Omental fat pad (tissue), 4 donors: ENCODE measurements around the gene RGS19. TPM values are rescaled to one million over a fixed set of nuclear protein-coding genes. Genes with fewer than 3 reads are reported as not detected.

ENCODE experiments used
- ATAC-seq: fragments of 150-250 bp; one replicate; pipeline ENCODE4 v1.9.1; 2016; ENCODE audit warnings: mild to moderate bottlenecking, moderate library complexity; ENCODE audit not compliant: low FRiP score
- DNase-seq: peaks from one replicate; pipeline ENCODE4 v3.0.0-alpha.2; 2019; ENCODE audit warnings: low spot score
- CTCF ChIP-seq, 3 donors: fragments of 450-650 bp; IDR thresholded peaks; one replicate each; pipeline ENCODE4 v1.5.1; 2016 to 2017; ENCODE audit warnings: antibody characterized with exemption in 3 of 3, mild to moderate bottlenecking in 3 of 3, moderate library complexity in 2 of 3
- total RNA-seq, 4 donors: library from RNA; depleted of rRNA; stranded (reverse); fragments of >200 nt; gene quantifications; one replicate each; pipeline ENCODE4 v1.1.0, GENCODE V29; 2016

Gene RGS19
- total RNA-seq, 4 donors from 2014 or later, result 14.0 to 45.1 (median 29.3) TPM

DNA sequence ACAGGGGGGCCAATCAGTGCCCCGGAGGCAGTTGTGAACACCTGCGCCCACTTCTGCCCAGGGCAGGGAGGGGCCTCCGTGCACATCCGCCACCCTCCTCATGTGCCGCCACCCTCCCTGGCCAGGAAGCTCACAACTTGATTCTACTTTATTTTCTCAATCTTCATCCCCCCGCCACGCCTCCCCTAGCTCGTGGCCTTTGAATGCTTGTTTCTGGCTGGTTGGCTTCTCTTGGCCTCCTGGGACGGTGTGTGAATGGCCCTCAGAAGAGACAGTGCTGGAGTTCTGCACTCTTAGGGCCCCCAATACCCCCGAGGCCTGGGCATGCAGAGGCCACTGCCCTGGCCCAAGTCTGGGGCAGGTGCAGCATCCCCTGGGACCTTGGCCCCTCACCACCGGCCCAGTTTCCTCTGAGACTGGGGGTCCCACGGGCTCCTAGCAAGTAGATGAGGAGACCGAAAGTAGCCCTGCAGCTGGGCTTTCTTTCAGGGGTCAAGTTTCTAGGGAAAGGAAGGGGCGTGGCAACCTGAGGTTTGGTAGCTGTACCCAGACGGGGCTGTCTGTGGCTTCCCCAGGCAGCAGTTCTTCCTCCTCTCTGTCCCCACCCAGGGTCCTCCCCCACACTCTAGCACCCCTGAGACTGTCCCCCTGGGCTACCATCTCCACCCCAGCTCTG is 1.3 kb downstream of the RGS19 start:
- no peak for TF ChIP-seq CTCF (IDR thresholded peaks at IDR 0.05)
- ATAC-seq (no peak), DNase-seq (no peak)

DNA sequence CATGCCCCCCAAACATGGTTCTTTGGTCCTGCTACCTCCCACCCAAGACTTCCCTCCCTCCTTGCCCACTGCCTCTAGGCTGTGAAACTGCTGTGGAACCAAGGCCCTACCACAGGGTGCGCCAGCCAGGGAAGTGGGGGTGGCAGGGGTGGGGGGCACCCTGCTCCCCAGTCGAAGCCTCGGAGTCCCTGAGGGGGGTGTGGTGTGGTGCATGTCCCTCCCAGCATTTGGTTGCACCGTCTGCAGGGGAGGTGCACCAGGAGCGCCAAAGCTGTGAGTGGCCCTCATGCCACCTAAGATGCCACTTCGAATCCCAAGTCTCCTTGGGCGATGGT is 1.8 kb downstream of the RGS19 start:
- no peak for TF ChIP-seq CTCF (IDR thresholded peaks at IDR 0.05)
- ATAC-seq (no peak), DNase-seq (no peak)

DNA sequence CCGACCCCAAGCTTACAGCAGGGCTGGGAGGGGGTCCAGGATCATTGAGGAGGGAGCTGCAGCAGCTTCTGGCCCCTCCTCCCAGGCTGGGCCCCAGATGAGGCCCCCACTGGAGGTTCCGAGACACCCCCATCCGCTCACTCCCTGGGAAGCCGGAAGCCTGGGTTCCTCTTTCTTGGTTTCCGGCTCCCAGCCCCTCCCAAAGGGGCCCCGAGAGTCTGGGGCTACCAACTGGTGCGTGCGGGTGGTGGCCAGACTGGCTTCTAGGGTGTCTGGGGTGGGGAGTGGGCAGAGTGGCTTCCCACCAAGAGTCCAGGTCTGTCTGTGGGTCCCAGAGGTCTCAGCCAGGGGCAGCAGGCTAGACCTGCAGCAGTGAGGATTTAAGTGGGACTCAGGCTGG is 2.2 kb downstream of the RGS19 start:
- no peak for ATAC-seq
- TF ChIP-seq CTCF (IDR thresholded peaks at IDR 0.05), result no peak
- no peak for DNase-seq

GRCh38 chr20:64076061-64076997 is 3.0 kb downstream of the RGS19 start:
- no peak for ATAC-seq
- no peak for DNase-seq
- no peak for TF ChIP-seq CTCF (IDR thresholded peaks at IDR 0.05)

DNA sequence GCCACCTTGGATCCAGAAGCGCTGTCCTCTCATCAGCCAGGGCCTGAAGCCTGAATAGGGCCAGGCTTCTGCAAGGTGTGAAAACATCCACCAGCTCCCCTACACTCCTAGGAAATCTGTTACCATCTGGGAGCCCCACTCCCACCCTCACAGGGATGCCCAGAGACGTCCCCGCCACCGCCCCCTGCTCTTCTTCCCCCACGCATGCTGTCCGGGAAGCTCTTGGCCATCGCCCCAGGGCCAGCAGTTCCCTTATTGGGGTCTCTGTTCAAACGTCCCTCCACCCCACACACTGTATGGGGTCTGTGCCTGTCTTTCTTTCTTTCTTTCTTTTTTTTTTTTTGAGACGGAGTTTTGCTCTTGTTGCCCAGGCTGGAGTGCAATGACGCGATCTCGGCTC is 3.8 kb downstream of the RGS19 start:
- no peak for DNase-seq
- TF ChIP-seq CTCF (IDR thresholded peaks at IDR 0.05), result no peak

DNA sequence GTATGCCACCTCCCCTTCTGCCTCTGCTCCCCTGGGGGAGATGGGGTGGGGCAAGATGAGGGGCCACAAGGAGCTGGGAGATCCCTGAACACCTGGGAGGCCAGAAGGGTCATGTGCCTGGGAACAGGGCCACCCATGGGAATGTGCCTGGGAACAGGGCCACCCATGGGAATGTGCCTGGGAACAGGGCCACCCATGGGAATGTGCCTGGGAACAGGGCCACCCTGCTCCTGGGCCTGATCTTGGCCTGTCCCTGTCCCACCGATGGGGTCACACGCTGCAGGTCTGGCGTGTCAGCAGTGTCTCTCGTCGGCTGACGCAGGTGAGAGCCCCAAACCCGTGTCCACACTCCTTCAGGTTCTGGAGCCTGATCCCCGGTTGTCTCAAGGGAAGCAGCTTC is 4.4 kb downstream of the RGS19 start:
- no peak for TF ChIP-seq CTCF (IDR thresholded peaks at IDR 0.05)
- ATAC-seq (no peak), DNase-seq (no peak)

More for the DNA sequence above, 3.8 kb downstream of the RGS19 start:
- ATAC-seq, result no peak
